NCI-H1436 (cell line): ENCODE results near the gene PTH2.
"Not testable (repeated sequence)": the region's sequence is repeated elsewhere in the genome, so short reads cannot be mapped to it uniquely, and the experiment has no call there.

Experiments
- DNase-seq: peaks from one replicate; lab custom pipeline; 2025; lab: John Stamatoyannopoulos, UW

PTH2 gene, protein sequence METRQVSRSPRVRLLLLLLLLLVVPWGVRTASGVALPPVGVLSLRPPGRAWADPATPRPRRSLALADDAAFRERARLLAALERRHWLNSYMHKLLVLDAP

DNA sequence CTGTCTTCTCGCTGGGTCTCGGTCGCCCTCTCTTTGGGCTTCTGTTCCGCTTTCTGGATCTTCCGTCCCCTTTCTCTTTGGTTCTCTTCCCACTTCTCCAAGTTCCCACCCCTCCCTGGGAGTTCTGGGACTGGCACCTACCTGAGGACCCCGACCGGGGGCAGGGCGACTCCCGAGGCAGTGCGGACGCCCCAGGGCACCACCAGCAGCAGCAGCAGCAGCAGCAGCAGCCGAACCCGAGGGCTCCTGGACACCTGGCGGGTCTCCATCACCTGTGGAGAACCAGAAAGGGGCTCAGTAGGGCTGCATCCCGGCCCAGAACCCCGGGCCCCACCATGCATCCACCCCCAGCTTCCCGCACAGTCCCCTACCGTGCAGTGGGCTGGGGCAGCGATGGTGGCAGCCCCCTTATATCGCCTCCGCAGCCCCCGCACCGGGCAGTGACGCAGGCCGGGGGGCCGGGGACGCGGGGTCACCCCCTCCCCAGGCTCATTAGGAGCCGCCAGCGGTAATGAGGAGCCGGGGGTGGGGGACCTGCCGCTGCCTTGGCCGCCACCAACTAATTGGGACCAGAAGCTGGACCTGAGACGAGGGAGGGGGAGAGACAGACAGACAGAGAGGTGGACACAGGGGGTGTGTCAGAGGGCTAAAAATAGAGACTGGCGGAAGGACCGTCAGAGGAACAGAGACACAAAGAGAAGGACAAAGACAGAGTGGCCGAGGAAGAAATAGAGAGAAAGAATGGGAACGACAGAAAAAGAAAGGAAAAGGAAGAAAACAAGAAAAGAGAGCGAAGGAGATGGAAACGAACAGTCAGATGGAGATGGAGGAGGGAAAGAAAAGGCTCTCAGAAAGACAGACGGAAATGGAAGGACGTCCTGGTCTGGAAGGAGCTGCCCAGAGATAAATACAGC, at the start of gene PTH2:
PTH2 (minus strand) TSS at position 371 of the 914 bp plus-strand sequence; CDS start at position 269, 102 bp downstream.
- DNase-seq, result no peak

DNA sequence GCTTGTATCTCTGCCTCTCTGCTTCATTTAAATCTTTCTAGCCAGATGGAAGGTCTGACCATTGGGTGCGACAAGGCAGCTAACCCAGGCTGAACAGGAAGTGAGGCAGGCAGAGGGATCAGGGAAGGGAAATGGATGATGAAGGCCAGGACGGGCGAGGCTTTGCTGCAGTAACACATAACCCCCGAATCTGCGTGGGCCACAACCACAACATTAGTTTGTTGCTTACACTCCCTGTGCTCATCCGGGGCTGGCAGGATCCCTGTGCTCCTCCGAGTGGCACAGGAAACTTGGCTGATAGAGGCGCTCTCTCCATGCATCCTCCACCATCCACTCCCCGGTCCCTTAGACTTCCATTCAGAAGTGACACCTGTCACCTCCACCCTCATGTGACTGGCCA, 49.7 kb upstream of the PTH2 start:
- no peak for DNase-seq

DNA sequence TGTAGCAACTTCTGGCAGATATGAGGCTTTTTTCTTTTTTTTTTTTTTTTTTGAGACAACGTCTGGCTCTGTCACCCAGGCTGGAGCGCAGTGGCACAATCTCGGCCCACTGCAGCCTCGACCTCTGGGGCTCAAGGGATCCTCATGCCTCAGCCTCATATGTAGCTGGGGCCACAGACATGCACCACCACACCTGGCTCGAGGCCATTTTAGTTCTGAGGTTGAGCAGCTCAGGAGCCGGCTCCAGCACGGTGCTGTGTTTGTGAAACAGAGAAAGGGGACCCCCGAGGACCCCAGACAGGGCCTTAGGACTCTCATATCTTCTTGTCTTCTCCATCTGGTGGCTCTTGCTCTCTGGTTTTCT, 47.4 kb upstream of the PTH2 start:
- no peak for DNase-seq

DNA sequence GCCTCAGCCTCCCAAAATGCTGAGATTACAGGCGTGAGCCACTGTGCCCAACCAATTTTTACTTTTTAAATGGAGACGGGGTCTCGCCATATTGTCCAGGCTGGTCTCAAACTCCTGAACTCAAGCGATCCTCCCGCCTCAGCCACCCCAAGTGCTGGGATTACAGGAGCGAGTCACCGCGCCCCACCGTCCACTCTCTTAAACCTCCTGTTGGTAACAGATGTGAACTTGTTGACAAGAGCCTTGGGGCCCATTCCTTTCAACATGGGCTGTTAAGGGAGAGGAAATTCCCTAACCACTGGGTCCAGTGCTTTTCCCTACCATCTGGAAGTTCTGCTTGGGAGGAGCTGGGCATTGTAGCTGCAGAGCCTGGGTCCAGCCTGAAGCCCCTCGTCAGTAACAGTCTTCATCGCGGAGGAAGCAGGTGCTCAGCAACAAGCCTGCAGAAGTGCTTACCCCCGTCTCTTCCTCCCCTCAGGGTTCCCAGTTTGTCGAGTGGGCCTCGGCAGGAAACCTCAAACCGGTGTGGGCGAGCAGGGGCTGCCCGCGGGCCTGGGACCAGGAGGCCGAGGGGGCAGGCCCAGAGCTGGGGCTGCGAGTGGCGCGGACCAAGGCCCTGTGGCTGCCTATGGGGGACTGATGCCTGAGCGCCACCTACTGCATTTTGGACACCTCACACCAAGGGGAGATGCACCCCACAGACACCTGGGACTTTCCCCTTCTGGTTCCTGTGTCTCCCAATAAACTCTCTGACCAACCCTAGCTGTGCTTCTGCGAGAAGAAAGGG, 46.8 kb upstream of the PTH2 start:
- no peak for DNase-seq

DNA sequence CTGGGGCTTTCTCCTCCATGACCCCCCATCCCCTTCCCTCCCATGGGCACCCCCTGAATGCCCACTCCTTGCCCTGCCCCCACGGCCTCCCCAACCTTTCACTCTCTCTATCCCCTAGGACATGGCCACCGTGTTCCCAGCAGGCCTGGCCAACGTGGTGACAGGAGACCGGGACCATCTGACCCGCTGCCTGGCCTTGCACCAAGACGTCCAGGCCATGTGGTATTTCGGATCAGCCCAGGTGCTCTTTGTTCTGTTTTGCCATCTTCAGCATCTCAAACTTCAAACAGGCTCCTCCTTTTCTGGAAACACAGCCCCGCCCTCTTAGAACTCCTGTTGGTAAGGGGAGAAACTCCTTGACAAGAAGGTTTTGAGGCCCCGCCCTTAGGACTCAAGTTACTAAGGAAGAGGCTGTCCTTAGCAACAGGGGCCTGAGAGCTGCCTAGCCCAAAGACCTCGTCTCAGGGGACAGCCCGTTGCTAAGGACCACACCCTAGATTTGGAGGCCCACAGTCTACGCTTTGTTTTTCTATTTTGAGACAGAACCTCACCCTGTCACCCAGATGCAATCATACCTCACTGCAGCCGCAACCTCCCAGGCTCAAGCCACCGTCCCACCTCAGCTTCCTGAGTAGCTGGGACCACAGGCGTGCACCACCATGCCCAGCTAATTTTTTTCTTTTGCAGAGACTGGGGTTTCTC, 45.7 kb upstream of the PTH2 start:
- DNase-seq, result peak; percentile 99

DNA sequence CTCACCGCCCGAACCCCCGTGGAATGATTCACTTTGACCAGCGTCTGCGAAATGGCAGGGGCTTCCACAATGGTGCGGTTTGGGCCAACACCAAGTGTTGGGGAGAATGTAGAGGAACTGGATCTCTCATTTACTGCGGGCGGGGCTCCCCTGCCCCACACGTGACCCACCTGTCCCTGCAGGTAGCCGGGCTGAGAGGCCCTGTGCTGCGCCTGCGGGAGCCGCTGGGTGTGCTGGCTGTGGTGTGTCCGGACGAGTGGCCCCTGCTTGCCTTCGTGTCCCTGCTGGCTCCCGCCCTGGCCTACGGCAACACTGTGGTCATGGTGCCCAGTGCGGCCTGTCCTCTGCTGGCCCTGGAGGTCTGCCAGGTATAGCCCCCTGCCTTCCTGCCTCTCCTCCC, 45.0 kb upstream of the PTH2 start:
- DNase-seq, result no peak

DNA sequence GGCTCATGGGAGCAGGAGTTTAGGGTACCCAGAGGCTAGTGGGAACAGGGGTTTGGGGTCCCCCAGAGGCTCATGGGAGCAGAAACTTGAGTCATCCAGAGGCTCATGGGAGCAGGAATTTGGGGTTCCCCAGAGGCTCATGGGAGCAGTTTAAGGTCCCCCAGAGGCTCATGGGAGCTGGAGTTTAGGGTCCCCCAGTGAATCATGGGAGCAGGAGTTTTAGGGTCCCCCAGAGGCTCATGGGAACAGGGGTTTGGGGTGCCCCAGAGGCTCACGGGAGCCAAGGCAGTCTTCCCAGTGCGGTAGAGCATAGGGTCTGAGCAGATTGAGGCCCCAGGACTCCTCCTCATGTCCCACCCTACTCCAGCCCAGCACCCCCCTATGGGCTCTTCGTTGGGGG, 42.1 kb upstream of the PTH2 start:
- DNase-seq, result no peak

DNA sequence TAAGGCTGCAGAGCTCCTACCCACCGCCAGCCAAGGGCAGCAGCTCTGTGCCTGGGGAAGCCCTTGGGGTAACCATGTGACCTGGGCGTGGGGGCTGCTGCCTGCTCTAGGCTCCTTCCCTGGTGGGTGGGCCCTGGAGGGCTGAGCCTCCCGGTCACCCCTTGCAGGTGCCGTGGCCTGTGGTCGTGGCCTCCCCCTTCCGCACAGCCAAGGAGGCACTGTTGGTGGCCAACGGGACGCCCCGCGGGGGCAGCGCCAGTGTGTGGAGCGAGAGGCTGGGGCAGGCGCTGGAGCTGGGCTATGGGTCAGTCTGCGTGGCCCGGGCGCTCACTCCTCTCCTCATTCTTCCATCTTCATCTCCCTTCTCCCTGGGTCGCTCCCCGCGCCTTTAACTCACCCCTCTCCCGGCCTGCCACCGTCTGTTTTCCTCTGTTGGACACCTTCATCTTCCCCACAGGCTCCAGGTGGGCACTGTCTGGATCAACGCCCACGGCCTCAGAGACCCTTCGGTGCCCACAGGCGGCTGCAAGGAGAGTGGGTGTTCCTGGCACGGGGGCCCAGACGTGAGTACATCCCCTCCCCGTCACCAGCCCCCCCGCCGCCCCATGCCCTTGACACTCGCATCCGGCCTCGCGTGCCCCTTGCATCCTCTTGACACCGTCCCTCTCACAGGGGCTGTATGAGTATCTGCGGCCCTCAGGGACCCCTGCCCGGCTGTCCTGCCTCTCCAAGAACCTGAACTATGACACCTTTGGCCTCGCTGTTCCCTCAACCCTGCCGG, 40.9 kb upstream of the PTH2 start:
- no peak for DNase-seq

DNA sequence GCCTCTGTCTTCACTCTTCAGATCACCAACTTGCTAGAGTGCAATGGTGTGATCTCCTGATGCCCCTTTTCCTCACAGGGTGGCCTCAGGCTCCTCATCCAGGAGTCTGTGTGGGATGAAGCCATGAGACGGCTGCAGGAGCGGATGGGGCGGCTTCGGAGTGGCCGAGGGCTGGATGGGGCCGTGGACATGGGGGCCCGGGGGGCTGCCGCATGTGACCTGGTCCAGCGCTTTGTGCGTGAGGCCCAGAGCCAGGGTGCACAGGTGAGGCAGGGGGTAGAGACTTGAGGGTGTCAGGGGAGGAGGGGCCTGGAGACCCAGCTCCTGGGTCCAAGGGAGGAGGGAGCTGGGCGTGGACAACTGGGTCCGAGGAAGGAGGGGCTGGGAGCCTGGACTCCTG, 39.3 kb upstream of the PTH2 start:
- DNase-seq, result no peak

DNA sequence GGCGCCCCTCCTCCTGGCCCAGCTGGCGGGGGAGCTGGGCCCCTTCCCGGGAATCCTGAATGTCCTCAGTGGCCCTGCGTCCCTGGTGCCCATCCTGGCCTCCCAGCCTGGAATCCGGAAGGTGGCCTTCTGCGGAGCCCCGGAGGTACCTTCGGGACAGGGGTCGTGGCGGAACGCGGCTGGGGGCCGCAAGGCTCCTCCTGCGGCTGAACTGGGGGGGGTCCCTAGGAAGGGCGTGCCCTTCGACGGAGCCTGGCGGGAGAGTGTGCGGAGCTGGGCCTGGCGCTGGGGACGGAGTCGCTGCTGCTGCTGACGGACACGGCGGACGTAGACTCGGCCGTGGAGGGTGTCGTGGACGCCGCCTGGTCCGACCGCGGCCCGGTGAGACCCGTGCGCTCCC, 38.4 kb upstream of the PTH2 start:
- no peak for DNase-seq

DNA sequence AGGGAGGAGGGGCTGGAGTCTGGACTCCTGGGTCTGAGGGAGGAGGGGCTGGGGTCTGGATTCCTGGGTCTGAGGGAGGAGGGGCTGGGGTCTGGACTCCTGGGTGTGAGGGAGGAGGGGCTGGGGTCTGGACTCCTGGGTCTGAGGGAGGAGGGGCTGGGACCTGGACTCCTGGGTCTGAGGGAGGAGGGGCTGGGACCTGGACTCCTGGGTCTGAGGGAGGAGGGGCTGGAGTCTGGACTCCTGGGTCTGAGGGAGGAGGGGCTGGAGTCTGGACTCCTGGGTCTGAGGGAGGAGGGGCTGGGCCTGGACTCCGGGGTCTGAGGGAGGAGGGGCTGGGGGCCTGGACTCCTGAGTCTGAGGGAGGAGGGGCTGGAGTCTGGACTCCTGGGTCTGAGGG, 37.9 kb upstream of the PTH2 start:
- not testable (repeated sequence) for DNase-seq

DNA sequence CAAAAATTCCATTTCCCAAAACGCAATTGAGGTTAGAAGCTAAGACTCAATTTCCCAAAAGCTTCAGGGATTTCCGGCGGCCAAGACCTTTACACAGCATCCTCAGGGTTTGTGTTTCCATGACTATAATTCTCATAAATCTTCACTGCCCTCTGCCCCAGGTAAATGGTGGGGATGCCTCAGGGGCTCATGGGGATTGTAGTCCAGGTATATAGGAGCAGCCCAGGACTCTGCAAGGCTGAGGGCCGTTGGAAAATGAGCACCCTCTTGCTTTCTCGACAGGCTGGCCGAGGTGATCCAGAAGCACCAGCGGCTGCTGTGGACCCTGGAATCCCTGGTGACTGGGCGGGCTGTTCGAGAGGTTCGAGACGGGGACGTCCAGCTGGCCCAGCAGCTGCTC, 36.1 kb upstream of the PTH2 start:
- no peak for DNase-seq

DNA sequence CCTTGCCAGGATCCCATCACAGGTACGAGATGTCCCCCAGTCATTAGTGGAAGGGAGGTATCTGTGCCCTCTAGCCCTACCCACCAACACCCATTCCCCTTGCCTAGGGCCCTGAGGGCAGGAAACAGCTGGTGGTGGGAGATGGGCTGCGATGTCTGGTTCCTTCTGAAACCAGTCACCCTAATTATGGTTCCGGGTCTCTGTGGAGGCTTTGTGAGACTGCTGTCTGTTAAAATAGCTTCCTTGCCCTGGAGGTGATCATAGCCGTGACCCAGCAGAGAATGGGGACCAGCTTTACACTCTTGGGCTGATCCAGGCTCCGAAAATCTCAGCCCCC, 35.3 kb upstream of the PTH2 start:
- no peak for DNase-seq

DNA sequence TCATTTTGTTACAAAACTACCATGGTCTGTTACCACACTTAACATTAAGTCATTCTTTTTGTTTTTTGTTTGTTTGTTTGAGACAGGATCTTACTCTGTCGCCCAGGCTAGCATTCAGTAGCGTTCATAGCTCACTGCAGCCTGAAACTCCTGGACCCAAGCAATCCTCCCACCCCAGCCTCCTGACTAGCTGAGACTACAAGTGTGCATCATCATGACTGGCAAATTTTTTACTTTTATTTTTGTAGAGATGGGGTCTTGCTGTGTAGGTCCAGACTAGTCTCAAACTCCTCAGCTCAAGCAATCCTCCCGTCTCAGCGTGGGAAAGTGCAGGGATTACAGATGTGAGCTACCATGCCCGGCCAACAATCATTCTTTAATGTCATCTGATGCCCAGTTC, 33.1 kb upstream of the PTH2 start:
- no peak for DNase-seq

DNA sequence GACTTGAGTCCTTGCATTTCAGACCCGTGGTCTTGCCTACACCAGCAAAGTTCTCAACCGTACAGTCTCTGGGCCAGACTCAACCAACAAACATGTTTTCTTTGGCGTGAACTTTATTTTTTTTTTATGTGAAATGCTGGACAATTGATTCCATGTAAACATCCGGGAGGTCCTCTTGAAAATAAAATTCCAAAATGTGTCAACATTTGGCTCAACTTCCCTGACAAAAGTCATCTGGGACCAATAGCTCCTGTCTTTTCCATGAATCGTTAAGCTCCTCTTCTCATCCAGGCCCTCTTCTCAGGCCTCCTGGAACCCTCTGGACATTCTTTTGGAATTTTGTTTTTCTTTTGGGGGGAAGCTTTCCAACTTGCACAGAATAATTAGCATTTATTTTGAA, 32.5 kb upstream of the PTH2 start:
- no peak for DNase-seq

DNA sequence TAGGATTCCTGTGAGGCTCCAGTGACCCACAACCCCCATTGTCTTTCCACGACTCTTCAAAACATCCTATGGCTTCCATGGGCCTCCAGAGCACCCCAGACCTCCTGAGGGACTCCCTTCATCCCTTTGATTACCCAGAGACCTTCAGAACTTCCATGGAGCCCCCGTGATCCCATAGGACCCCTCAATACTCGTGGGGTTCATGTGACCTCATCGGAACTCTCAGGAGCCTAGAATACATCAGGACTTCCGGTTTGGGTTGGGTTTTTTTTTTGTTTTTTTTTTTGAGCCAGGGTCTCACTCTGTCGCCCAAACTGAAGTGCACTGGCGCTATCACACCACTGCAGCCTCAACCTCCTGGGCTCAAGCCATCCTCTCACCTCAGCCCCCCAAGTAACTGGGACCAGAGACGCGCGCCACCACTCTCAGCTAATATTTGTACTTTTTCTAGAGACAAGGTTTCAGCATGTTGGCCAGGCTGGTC, 30.6 kb upstream of the PTH2 start:
- DNase-seq, result no peak

DNA sequence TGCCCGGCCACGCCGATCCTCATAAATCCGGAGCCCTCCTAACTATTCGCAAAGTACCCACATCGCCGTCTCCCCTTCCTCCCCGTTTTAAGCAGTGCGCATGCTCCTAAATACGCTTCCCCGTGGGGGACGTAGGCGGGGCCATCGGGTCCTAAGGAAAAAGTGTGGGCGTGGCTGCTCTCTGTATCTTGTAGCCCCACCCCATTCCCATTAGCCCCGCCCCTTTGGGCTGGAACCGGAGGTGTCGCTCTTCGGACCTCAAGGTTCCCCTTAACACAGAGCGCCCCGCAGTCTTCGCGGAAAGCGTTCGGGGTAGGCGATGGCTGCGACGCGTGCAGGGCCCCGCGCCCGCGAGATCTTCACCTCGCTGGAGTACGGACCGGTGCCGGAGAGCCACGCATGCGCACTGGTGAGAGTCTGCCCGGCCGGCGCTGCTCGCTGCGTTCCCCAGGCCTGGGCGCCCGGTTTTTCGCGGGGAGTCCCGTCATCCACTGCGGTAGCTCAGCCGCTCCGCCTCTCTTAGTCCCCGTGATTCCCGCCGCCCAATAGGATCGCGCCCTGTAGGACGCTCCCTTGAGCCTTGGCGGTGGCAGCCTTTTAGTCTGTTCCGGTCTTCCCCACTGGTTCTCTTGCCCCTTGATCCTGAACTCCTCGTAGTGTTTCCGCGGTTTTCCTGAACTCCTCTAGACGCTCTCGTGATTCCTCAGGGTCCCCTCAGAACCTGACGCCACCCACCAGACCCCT, 29.9 kb upstream of the PTH2 start, which contains the start of gene ALDH16A1:
ALDH16A1 (plus strand) TSS at position 213 of the 744 bp plus-strand sequence; CDS start at position 320, 107 bp downstream.
- DNase-seq, result peak; percentile 99

DNA sequence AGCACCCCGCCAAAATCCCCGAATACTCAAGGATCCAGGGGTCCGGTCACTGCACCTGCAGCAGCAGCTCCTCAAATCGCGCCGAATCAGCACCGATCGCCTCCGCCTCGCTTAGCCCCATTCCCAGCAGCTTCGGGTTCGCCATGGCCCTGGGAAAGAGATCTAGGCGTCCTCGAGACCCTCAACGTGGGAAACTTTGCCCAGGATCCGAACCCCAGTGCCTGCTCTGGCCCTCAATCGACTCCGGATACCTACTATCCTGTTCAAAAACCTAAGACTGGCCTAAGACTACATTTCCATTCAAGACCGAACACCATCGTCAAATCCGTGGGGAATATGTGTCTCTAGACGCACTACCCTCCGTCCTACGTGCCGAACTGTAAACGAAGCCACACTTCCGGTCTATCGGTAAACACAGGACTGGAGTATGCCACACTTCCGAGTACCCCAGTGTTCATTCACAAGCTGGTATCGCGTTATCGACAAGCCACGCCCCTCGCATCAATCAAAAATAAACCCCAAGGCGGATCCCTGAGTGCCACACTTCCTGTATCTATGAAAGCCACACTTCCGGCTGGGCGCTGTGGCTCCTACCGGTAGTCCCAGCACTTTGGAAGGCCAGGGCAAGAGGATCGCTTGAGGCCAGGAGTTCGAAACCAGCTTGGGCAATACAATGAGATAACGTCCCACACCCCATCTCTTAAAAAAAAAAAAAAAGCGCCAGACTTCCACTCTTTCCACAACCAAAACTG, 28.4 kb upstream of the PTH2 start, which contains the start of gene PIH1D1:
PIH1D1 (minus strand) TSS at position 385 of the 752 bp plus-strand sequence; CDS start at position 145, 240 bp downstream.
- DNase-seq, result peak; percentile 100

DNA sequence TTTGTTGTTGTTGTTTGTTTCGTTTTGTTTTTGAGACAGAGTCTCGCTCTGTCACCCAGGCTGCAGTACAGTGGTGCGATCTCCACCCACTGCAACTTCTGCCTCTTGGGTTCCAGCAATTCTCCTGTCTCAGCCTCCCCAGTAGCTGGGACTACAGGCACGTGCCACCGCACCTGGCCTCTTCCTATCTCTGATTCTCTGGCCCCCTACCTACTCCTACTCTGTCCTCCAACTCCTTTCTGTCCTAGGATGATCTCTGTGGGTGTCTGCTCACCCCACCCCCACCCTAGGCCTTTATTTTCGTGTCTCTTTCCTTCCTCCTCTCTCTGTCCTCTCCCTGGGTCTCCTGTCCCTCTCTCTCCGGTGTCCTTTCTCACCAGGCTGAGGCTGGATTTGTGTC, 27.2 kb upstream of the PTH2 start:
- DNase-seq, result no peak

DNA sequence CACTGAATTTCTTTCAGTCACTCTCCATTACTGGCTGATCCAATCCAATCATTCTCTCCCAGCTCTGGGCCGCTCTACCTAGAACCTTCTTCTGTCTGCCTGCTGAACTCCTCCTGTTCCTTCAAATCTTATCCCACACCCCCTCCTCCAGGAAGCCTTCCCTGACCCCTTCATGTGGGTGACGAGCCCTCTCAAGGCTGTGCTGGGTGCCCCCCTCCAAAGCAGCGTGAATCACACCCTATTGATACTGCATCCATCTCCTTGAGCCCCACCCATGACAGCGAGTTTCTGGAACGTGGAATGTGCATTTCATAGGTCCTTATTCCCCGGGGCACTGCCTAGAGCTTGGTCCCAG, 25.2 kb upstream of the PTH2 start:
- DNase-seq, result no peak
